Right renal pelvis (tissue), 4 donors: ENCODE data around the gene BMP15. TPM values are rescaled to one million over a fixed set of nuclear protein-coding genes. Genes with fewer than 3 reads are reported as not detected.

Source experiments
- polyA plus RNA-seq, 4 donors: library from polyadenylated mRNA; unstranded; fragments of 120-200 nt; gene quantifications; one replicate each; pipeline ENCODE4 v1.2.1, GENCODE V29; 2013; ENCODE audit not compliant: insufficient read length in 4 of 4

The BMP15 gene
- polyA plus RNA-seq, 4 donors, result not detected

Other genes starting within 250 kb of the BMP15 start
- 10 to 100 TPM; 15.6 to 17.6 (median 16.4) TPM for gene SHROOM4, start 96.5 kb upstream of the BMP15 start, polyA plus RNA-seq